ENCODE results near the gene SPINK2.

Gene SPINK2, protein sequence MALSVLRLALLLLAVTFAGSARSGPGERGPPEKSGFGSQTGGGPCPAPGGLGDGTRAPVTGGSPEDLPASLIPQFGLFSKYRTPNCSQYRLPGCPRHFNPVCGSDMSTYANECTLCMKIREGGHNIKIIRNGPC

DNA sequence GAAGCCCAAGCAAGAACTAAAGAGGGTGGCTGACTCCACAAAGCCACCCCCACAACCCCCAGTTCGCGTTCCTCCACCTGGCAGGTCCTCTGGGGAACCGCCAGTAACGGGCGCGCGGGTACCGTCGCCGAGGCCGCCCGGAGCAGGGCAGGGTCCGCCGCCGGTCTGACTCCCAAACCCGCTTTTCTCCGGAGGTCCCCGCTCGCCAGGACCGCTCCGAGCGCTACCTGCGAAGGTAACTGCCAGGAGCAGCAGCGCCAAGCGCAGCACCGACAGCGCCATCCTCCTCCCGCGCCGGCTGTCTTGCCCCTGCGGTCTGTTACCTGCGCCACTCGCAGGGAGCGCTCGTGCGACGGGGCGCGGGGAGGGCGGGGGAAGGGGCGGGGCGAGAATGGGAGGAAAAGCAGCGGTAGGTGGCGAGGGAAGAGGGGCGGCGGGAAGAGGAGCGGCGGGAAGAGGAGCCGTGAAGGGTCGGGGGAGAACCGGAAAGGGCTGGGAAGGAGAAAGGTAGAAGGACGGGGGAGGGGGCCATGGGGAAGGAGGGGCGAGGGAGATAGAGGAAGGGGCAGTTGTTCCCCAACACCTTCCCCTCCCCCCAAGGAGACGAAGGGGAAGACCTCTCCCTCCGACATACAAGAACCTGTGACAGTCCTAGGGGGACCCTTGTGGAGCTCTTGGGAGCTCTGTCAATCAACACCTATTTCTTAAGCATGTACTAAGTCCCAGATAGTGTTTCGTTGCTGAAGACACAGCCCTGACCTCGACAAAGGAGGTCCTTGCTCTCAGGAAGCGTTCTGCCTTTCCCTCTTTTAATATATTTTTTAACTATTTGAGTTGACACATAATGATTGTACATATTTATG is at the start of gene SPINK2:
Gene SPINK2, minus strand, starts transcription at position 321 of the 863 bp plus-strand sequence. Its CDS starts 39 bp downstream, at position 282.
- no peak for FAIRE-seq
- DNase-seq (ENCODE audit: low spot score), result no peak

DNA sequence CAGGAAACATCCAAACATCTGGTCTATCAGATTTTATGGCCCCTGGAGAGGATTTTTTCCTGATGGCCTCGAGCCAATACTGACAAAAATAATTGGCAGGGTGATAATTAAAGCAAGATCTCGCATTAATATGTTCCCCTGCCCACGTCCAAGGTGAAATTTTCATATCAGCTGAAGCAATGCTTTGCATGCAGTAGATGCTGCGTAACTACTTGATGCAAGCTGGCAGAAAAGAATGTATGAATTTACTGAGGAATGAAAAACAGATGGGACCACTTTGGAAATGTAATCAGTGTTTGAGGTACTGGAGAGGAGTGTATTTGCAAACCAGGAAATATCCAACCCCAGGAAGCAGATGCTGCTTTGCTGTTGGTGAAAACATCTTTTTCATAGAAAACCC is 49.4 kb upstream of the SPINK2 start:
- no peak for DNase-seq (ENCODE audit: low spot score)
- FAIRE-seq, result no peak

- no peak for FAIRE-seq
- DNase-seq (ENCODE audit: low spot score), result no peak
Observed at GRCh38 chr4:56863441-56864139, 42.1 kb upstream of the SPINK2 start.

- no peak for FAIRE-seq
- DNase-seq (ENCODE audit: low spot score), result no peak
Observed at GRCh38 chr4:56861360-56861759, 39.9 kb upstream of the SPINK2 start.

DNA sequence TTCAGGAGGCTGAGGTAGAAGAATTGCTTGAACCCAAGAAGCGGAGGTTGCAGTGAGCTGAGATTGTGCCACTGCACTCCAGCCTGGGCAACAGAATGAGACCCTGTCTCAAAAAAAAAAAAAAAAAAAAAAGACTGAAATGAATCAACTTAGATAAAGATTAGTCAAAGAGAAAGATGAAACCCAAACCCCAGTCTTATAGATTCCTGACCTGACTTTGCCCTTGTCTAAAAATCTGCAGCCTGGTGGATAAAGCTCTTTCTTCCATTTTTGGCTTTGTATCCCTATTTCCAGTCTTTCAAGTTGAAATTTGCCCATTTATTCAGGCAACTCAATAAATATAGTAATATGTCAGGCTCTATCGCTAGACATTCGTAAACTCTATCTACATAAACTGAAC is 39.3 kb upstream of the SPINK2 start:
- FAIRE-seq (no peak), DNase-seq (ENCODE audit: low spot score) (no peak)

DNA sequence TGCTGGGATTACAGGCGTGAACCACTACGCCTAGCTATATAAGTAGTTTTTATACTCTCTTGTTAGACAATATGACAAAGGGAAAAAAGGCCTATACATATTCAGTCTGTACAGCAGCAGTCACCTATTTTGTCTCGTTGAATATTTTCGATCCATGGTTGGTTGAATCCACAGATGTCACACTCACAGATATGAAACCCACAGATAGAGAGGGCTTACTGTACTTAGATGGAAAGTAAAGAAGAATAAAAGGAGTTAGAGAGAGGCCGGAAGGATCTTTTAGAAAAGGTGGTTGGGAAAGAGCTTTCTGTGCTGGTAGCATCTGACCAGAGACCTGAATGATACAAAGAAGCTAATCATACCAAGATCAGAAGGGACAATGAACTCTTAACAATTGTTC is 38.3 kb upstream of the SPINK2 start:
- DNase-seq (ENCODE audit: low spot score) (no peak), FAIRE-seq (no peak)

DNA sequence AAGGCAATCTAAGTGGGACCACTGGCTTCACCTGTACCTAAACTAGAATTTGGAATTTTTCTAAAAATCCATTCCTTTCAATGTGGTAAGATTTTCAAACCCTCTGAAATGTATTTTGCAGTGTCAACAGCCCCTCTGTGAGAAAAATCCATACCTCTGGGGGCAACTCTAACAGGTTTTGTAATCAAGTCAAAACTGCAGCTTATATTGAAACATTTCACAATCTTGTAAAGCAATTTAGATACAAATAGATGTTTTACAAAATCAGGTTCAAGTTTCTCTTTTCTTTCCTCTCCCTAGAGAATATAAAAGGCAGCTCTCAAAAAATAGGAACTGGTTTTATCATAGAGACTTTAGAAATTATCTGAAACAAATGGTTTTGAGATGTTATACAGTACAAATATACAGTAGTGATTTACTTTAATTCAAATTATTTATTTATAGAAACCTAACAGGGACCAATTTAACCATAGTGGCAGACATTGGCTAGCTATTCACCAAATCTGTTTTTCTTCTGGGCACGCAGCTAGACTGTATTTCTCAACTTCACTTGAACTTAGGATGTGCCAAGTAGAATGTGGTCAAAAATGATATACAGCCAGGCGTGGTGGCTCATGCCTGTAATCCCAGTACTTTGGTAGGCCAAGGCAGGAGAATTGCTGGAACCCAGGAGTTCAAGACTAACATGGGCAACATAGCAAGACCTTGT is 36.3 kb upstream of the SPINK2 start:
- FAIRE-seq (no peak), DNase-seq (ENCODE audit: low spot score) (no peak)

DNA sequence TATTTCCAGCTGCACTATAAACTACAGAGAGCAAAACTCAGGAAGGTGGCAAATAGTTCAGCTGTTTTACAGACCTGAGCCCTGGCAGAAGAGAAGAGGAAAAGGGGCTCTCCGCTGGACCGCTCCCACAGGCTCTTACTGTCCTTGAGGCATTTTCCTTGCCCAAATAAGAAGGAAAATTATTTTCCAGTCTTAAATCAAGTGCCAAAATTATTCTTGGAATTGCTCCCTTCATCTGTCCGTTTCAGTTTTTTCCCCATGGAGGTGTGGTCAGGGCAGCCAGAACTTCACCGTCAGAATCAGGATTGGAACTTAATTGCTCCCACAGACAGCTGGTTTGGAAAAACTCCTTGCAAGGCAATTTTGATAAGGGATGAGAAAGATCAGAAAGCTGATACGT is 35.2 kb upstream of the SPINK2 start:
- DNase-seq (ENCODE audit: low spot score), result no peak
- no peak for FAIRE-seq

DNA sequence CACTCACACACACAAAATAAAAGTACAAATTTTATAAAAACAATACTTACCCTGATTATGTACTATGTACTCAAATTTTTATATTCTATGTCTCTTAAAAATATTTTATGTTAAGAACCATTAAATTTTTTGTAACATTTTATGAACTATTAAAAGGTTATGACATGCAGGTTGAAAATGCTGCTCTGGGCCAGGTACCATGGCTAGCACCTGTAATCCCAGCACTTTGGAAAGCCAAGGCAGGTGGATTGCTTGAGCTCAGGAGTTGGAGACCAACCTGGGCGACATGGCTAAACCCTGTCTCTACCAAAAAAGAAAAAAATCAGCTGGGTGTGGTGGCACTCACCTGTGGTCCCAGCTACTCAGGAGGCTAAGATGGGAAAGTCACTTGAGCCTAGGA is 29.4 kb upstream of the SPINK2 start:
- no peak for FAIRE-seq
- no peak for DNase-seq (ENCODE audit: low spot score)

GRCh38 chr4:56844802-56845580 is 23.5 kb upstream of the SPINK2 start:
- FAIRE-seq, result no peak
- no peak for DNase-seq (ENCODE audit: low spot score)

- FAIRE-seq (no peak), DNase-seq (ENCODE audit: low spot score) (no peak)
Observed at GRCh38 chr4:56843421-56843899, 22.0 kb upstream of the SPINK2 start.

GRCh38 chr4:56840559-56840958 is 19.1 kb upstream of the SPINK2 start:
- FAIRE-seq (no peak), DNase-seq (ENCODE audit: low spot score) (no peak)

- peak; percentile 73 for FAIRE-seq
- peak; percentile 72 for DNase-seq (ENCODE audit: low spot score)
Observed at GRCh38 chr4:56828784-56829535, 7.5 kb upstream of the SPINK2 start.

DNA sequence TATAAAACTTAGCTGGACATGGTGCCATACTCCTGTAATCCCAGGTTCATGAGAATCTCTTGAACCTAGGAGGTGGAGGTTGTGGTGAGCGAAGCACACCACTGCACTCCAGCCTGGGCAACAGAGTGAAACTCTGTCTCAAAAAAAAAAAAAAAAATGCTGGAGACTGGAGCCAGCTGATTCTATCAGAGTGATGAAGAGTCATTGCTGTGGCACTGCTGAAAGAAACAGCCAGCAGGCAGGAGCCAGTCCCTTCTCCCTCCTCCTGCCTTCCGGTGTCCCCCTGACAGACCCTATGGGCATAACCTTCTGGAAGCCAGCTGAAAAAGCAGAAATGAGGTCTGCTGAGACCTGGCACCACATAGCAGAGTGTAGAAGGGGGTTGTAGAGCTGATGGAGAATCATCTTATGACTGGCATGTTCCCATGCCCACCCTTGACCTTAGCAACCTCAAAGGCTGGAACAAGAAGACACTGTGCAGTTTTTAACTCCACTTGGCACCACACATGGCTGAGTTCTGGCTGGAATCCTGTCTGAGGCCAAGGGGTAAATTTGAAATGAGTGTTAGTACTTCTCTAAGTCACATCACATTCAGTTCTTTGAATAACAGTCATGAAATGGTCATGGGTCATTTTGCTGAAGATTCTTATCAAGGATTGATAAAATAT is 2.6 kb upstream of the SPINK2 start:
- no peak for FAIRE-seq
- no peak for DNase-seq (ENCODE audit: low spot score)

DNA sequence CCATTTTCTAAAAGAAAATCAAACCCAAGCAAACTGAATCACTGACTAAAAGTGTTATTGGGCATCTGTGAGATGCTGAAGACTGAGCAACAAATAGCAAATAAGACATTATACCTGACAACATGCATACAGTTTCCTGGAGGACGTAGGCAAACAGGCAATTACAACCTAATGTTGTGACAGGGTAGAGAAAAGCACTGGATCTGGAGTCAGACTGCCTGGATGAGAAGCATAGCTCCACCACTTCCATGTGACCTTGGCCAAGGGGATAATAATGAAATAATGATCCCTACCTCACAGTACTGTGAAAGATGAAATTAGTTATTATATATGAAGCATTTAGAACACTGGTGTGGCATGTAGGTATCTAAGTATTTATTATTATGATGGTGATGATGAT is 2.7 kb downstream of the SPINK2 start:
- DNase-seq (ENCODE audit: low spot score), result no peak
- FAIRE-seq, result peak; percentile 52

DNA sequence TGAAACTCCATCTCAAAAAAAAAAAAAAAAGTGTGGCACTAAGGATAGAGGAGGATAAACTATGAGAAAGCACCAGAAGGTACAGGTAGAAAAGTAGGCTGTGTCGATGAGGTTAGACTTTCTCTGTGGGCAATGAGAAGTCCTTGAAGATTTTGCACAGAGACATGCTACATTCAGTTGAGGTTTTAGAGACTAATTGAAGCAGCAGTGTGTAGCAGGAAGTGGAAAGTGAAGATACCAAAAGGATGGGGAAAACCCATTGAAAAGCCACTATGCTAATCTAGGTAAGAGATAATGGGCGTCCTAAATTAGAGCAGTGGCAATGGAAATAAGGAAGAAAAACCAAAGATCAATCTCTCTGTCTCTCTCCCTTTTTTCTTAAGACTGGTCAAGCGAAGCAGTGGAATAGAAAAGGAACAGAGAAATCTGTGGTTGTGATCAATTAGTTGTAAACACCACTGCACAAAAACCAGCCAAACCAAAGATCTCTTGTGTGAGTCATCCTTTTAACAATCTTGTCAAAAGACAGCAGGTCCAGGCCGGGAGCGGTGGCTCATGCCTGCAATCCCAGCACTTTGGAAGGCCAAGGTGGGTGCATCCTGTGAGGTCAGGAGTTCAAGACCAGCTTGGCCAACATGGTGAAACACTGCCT is 3.5 kb downstream of the SPINK2 start:
- no peak for DNase-seq (ENCODE audit: low spot score)
- no peak for FAIRE-seq

DNA sequence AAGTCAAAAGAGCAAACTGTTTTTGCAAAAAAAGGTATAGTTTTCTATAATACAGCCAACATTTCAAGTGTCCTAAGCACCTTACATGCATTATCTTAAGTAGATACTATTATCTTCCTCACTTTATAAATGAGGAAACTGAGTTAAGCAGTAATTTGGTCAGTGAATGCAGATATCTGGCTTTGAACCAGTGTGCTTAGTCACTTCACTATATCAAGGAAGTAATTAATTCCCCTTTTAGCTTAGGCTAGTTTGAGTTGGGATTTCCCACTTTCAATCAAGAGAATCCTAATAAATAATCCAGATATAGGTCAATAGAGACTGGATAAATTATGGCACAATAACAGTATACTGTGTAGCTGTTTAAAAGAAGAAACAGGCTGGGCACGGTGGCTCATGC is 14.8 kb downstream of the SPINK2 start:
- no peak for FAIRE-seq
- no peak for DNase-seq (ENCODE audit: low spot score)

DNA sequence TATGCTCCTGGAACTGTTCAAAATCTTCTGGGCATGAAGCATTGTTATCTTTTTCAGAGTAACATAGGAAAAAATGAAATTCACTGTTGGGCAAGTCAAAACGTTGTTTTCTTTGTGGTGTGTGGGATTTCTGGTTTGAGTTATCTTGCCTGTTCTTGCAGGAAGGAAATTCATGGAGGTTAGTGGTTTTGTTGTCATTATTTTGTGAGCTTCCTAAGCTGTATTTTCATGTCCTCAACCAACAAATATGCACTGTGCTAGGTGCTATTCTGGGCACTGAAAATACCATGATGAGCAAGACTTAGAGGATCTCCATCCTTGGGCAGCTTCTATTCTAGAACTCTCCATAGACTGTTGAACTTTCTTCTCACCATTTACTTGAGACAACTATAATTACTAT is 16.9 kb downstream of the SPINK2 start:
- DNase-seq (ENCODE audit: low spot score) (no peak), FAIRE-seq (no peak)

GRCh38 chr4:56803471-56803870 is 18.0 kb downstream of the SPINK2 start:
- FAIRE-seq (no peak), DNase-seq (ENCODE audit: low spot score) (no peak)

Measured in urothelium cell line (cell line).